ENCODE data around the gene LDLR. TPM values are rescaled to one million over a fixed set of nuclear protein-coding genes. Genes with fewer than 3 reads are reported as not detected.
"Not testable (repeated sequence)": the region's sequence is repeated elsewhere in the genome, so short reads cannot be mapped to it uniquely, and the experiment has no call there.

The LDLR gene
- total and polyA plus RNA-seq, 2 experiments from 2014 or later = 13.8 to 29.6 TPM

- in situ Hi-C loops (cut with MboI) = no loop called here
- Histone ChIP-seq H3K27ac (peak overlapping the region; percentile 90), H3K9me3 (ENCODE audit: low read depth) (no peaks in the 10 kb centered on the region), H3K79me2 (ENCODE audit: insufficient read depth) (peaks cover 52% of the 10 kb centered on the region), H3F3A (ENCODE audit: insufficient read depth) (peaks cover 8% of the 10 kb centered on the region; the same call in 1 of the 2 replicates), H3K9ac (peak overlapping the region; percentile 74), H3K9me2 (ENCODE audit: insufficient read depth) (no peaks in the 10 kb centered on the region), H4K20me1 (ENCODE audit: insufficient read depth) (no peaks in the 10 kb centered on the region), H3K27me3 (replicated peaks; ENCODE audit: insufficient read depth) (no peaks in the 10 kb centered on the region), H3K4me2 (ENCODE audit: unreplicated experiment) (peak overlapping the region; percentile 23), H2AFZ (peak overlapping the region; percentile 66), H3K4me1 (ENCODE audit: insufficient read depth) (peaks cover 15% of the 10 kb centered on the region), H3K4me3 (no peak overlapping the region; the same call in 1 of the 2 replicates), H3K36me3 (ENCODE audit: low read depth) (no peaks in the 10 kb centered on the region)
- 23 to 24% methylated on average over 11 of the region's 11 CpGs for WGBS, 2 experiments (ENCODE audit: low coverage in 1 of 2, low lambda C conversion rate in 2 of 2, missing lambda C conversion rate in 2 of 2)
- peak; percentile 90 for DNase-seq
- TF ChIP-seq EZH2phosphoT487 (IDR thresholded peaks at IDR 0.05; ENCODE audit: insufficient read depth, low read depth) = no peak
- TF ChIP-seq EZH2 (IDR thresholded peaks at IDR 0.05; ENCODE audit: insufficient read depth, poor library complexity, severe bottlenecking) = no peak
Measured at GRCh38 chr19:11152318-11153062, 63.2 kb downstream of the LDLR start.

- Histone ChIP-seq H2AFZ (peak overlapping the region; percentile 94; the same call in 1 of the 2 replicates), H3K9me2 (ENCODE audit: insufficient read depth) (no peaks in the 10 kb centered on the region), H4K20me1 (ENCODE audit: insufficient read depth) (no peaks in the 10 kb centered on the region), H3K4me2 (ENCODE audit: unreplicated experiment) (peak overlapping the region; percentile 75), H3K79me2 (ENCODE audit: insufficient read depth) (peaks cover 45% of the 10 kb centered on the region), H3K36me3 (ENCODE audit: low read depth) (no peaks in the 10 kb centered on the region), H3K27ac (no peak overlapping the region), H3F3A (ENCODE audit: insufficient read depth) (peaks cover 18% of the 10 kb centered on the region), H3K9me3 (ENCODE audit: low read depth) (no peaks in the 10 kb centered on the region), H3K27me3 (replicated peaks; ENCODE audit: insufficient read depth) (no peaks in the 10 kb centered on the region), H3K4me1 (ENCODE audit: insufficient read depth) (peaks cover 15% of the 10 kb centered on the region), H3K9ac (peak overlapping the region; percentile 79), H3K4me3 (peak overlapping the region; percentile 80)
- TF ChIP-seq EZH2 (IDR thresholded peaks at IDR 0.05; ENCODE audit: insufficient read depth, poor library complexity, severe bottlenecking) (no peak), EZH2phosphoT487 (IDR thresholded peaks at IDR 0.05; ENCODE audit: insufficient read depth, low read depth) (no peak)
- DNase-seq = no peak
- 32 to 35% methylated on average over 6 of the region's 6 CpGs for WGBS, 2 experiments (ENCODE audit: low coverage in 1 of 2, low lambda C conversion rate in 2 of 2, missing lambda C conversion rate in 2 of 2)
- in situ Hi-C loops (cut with MboI) = no loop called here
Measured at GRCh38 chr19:11154683-11155047, 65.4 kb downstream of the LDLR start.

GRCh38 chr19:11155373-11156120 lies 66.3 kb downstream of the LDLR start, which contains the start of gene SPC24:
Gene SPC24, minus strand, starts transcription at chr19:11155782. Its CDS starts 6 bp downstream, at chr19:11155776.
- H2AFZ ChIP-seq = peak within 1 kb of the TSS; percentile 94
- no peaks in the 10 kb centered on the region for H3K27me3 ChIP-seq (replicated peaks; ENCODE audit: insufficient read depth)
- H3F3A ChIP-seq (ENCODE audit: insufficient read depth) = peaks cover 27% of the 10 kb centered on the region
- 2% methylated on average over 41 to 49 of the region's 50 CpGs for WGBS, 2 experiments (ENCODE audit: low coverage in 1 of 2, low lambda C conversion rate in 2 of 2, missing lambda C conversion rate in 2 of 2)
- peak within 1 kb of the TSS; percentile 79 for H3K9ac ChIP-seq
- in situ Hi-C loops (cut with MboI) = no loop called here
- peak within 1 kb of the TSS; percentile 75 for H3K4me2 ChIP-seq (ENCODE audit: unreplicated experiment)
- TF ChIP-seq EZH2 (IDR thresholded peaks at IDR 0.05; ENCODE audit: insufficient read depth, poor library complexity, severe bottlenecking) = no peak
- TF ChIP-seq EZH2phosphoT487 (IDR thresholded peaks at IDR 0.05; ENCODE audit: insufficient read depth, low read depth) = no peak
- no peaks in the 10 kb centered on the region for H3K36me3 ChIP-seq (ENCODE audit: low read depth)
- peak within 1 kb of the TSS; percentile 61 for H3K27ac ChIP-seq
- no peaks in the 10 kb centered on the region for H4K20me1 ChIP-seq (ENCODE audit: insufficient read depth)
- DNase-seq = peak; percentile 99
- H3K4me1 ChIP-seq (ENCODE audit: insufficient read depth) = peaks cover 21% of the 10 kb centered on the region
- H3K4me3 ChIP-seq = peak within 1 kb of the TSS; percentile 80
- H3K79me2 ChIP-seq (ENCODE audit: insufficient read depth) = peaks cover 40% of the 10 kb centered on the region
- no peaks in the 10 kb centered on the region for H3K9me3 ChIP-seq (ENCODE audit: low read depth)
- no peaks in the 10 kb centered on the region for H3K9me2 ChIP-seq (ENCODE audit: insufficient read depth)

- peak overlapping the region; percentile 23 for H3K9ac ChIP-seq
- TF ChIP-seq EZH2 (IDR thresholded peaks at IDR 0.05; ENCODE audit: insufficient read depth, poor library complexity, severe bottlenecking) (no peak), EZH2phosphoT487 (IDR thresholded peaks at IDR 0.05; ENCODE audit: insufficient read depth, low read depth) (no peak)
- no peak overlapping the region for H3K4me2 ChIP-seq (ENCODE audit: unreplicated experiment)
- peaks cover 8% of the 10 kb centered on the region for H3K79me2 ChIP-seq (ENCODE audit: insufficient read depth)
- no peaks in the 10 kb centered on the region for H3K9me3 ChIP-seq (ENCODE audit: low read depth)
- no peaks in the 10 kb centered on the region for H4K20me1 ChIP-seq (ENCODE audit: insufficient read depth)
- H3K27me3 ChIP-seq (replicated peaks; ENCODE audit: insufficient read depth) = no peaks in the 10 kb centered on the region
- H3K36me3 ChIP-seq (ENCODE audit: low read depth) = no peaks in the 10 kb centered on the region
- peaks cover 17% of the 10 kb centered on the region for H3K4me1 ChIP-seq (ENCODE audit: insufficient read depth)
- peak; percentile 43 for DNase-seq
- in situ Hi-C loops (cut with MboI) = no loop called here
- peak overlapping the region; percentile 26 for H3K27ac ChIP-seq
- H2AFZ ChIP-seq = 0 out of 2 replicates have a peak overlapping the region, but pooled peaks have one; percentile 50
- H3K4me3 ChIP-seq = no peak overlapping the region
- peaks cover 35% of the 10 kb centered on the region for H3F3A ChIP-seq (ENCODE audit: insufficient read depth)
- WGBS, 2 experiments (ENCODE audit: low coverage in 1 of 2, low lambda C conversion rate in 2 of 2, missing lambda C conversion rate in 2 of 2) = 16 to 17% methylated on average over 16 of the region's 16 CpGs
- H3K9me2 ChIP-seq (ENCODE audit: insufficient read depth) = no peaks in the 10 kb centered on the region
Measured at GRCh38 chr19:11159598-11160439, 70.6 kb downstream of the LDLR start.

DNA sequence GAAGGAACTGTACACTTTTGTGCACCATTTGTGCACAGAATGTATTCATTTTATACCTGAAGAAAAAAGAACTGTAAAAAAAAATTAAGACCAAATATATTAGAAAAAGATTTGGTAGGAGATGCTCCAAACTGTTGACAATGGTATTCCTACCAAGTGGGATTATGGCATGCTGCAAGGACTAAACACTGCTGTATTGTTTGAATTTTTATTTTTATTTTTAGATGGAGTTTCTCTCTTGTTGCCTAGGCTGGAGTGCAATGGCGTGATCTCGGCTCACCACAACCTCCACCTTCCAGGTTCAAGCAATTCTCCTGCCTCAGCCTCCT lies 71.1 kb downstream of the LDLR start:
- DNase-seq; H3K27me3 ChIP-seq (replicated peaks; ENCODE audit: insufficient read depth); H4K20me1 ChIP-seq (ENCODE audit: insufficient read depth); H3K9me2 ChIP-seq (ENCODE audit: insufficient read depth); H3K4me3 ChIP-seq; H3K4me2 ChIP-seq (ENCODE audit: unreplicated experiment); in situ Hi-C loops (cut with MboI); H2AFZ ChIP-seq; H3K36me3 ChIP-seq (ENCODE audit: low read depth); H3K9me3 ChIP-seq (ENCODE audit: low read depth); H3K79me2 ChIP-seq (ENCODE audit: insufficient read depth): not testable (repeated sequence)
- Histone ChIP-seq H3F3A (ENCODE audit: insufficient read depth) (peaks cover 38% of the 10 kb centered on the region), H3K4me1 (ENCODE audit: insufficient read depth) (peaks cover 21% of the 10 kb centered on the region), H3K27ac (peak overlapping the region; percentile 26), H3K9ac (peak overlapping the region; percentile 23; the same call in 1 of the 2 replicates)
- WGBS, 2 experiments (ENCODE audit: low coverage in 1 of 2, low lambda C conversion rate in 2 of 2, missing lambda C conversion rate in 2 of 2) = 90 to 100% methylated on average over 2 of the region's 2 CpGs

Data from GM23248 (cell line).